HepG2 (cell line): ENCODE data around the gene COASY. TPM values are rescaled to one million over a fixed set of nuclear protein-coding genes. Genes with fewer than 3 reads are reported as not detected.
A peak's percentile ranks its signal among the peaks of the same experiment; 100 is the strongest.

Experiments used
- ARID4A ChIP-seq: sonication (generic); formaldehyde crosslinking; IDR thresholded peaks from 2 replicates; pipeline ENCODE4 v1.5.0; 2020; ENCODE audit warnings: mild to moderate bottlenecking, missing genetic modification reagents, borderline replicate concordance
- DDIT3 ChIP-seq: sonication (generic); formaldehyde crosslinking; IDR thresholded peaks from 2 replicates; pipeline ENCODE4 v1.4.0; 2020; ENCODE audit warnings: mild to moderate bottlenecking, missing genetic modification reagents
- ELF4 ChIP-seq: sonication (generic); formaldehyde crosslinking; IDR thresholded peaks from 2 replicates; pipeline ENCODE4 v1.5.0; 2020; ENCODE audit warnings: missing genetic modification reagents, mild to moderate bottlenecking, moderate library complexity, borderline replicate concordance
- HDAC6 ChIP-seq: fragments of 200-600 bp; sonication (generic); IDR thresholded peaks from 2 replicates; pipeline ENCODE4 v1.7.0; 2017; ENCODE audit warnings: mild to moderate bottlenecking, antibody characterized with exemption, low read length, low read depth
- KLF13 ChIP-seq: sonication (generic); formaldehyde crosslinking; IDR thresholded peaks from 2 replicates; pipeline ENCODE4 v1.4.0; 2020; ENCODE audit warnings: mild to moderate bottlenecking, missing genetic modification reagents
- LCORL ChIP-seq, 2 experiments: fragments of 450-650 bp in 1 of 2; sonication (generic) in 1 of 2; formaldehyde crosslinking in 1 of 2; IDR thresholded peaks; 2 replicates each; pipeline versions ENCODE4 v1.5.0 to v1.6.1; 2017 to 2020; ENCODE audit warnings: antibody characterized with exemption in 1 of 2, missing genetic modification reagents in 1 of 2
- MAF1 ChIP-seq: sonication (generic); formaldehyde crosslinking; IDR thresholded peaks from 2 replicates; pipeline ENCODE4 v1.5.0; 2020; ENCODE audit warnings: missing genetic modification reagents, borderline replicate concordance
- NR2F6 ChIP-seq, 2 experiments: IDR thresholded peaks; 2 replicates each; pipeline ENCODE4 v1.6.1; 2016; ENCODE audit warnings: antibody characterized with exemption in 1 of 2, mild to moderate bottlenecking in 1 of 2
- TBX3 ChIP-seq: fragments of 450-650 bp; IDR thresholded peaks from 2 replicates; pipeline ENCODE4 v1.6.1; 2017; ENCODE audit warnings: antibody characterized with exemption, mild to moderate bottlenecking, inconsistent platforms, borderline replicate concordance
- TSC22D2 ChIP-seq: sonication (generic); formaldehyde crosslinking; IDR thresholded peaks from 2 replicates; pipeline ENCODE4 v1.5.1; 2020; ENCODE audit warnings: missing genetic modification reagents, mild to moderate bottlenecking, borderline replicate concordance
- ZNF468 ChIP-seq: sonication (generic); formaldehyde crosslinking; IDR thresholded peaks from 2 replicates; pipeline ENCODE4 v1.8.0; 2022; ENCODE audit warnings: mild to moderate bottlenecking, moderate library complexity, missing genetic modification reagents
- ZSCAN22 ChIP-seq: sonication (generic); formaldehyde crosslinking; IDR thresholded peaks from 2 replicates; pipeline ENCODE4 v1.4.0; 2020; ENCODE audit warnings: mild to moderate bottlenecking, missing genetic modification reagents
- polyA plus RNA-seq, 8 experiments: library from polyadenylated mRNA; depleted of rRNA in 3 of 8; stranded (reverse) in 7 of 8; unstranded in 1 of 8; fragments of >200 nt; fragmentation: Illumina TruSeq in 4 of 8; extraction: Trizol in 4 of 8; gene quantifications; 2 replicates each; pipeline versions ENCODE4 v1.2.1 to v1.2.3, GENCODE V29; 2011 to 2016; ENCODE audit warnings: low read depth in 4 of 8, missing spikeins in 1 of 8, mixed read lengths in 1 of 8; ENCODE audit not compliant: insufficient read depth in 1 of 8
- total RNA-seq, 5 experiments: library from RNA; depleted of rRNA; stranded (reverse); fragments of >200 nt; fragmentation: Illumina TruSeq; extraction: Trizol; gene quantifications; 2 replicates each; pipeline ENCODE4 v1.2.3, GENCODE V29; 2016; ENCODE audit warnings: low read depth in 1 of 5
- TF ChIP-seq, protein P1 (sequence below): IDR thresholded peaks from 2 replicates; pipeline ENCODE4 v1.6.1; 2016; ENCODE audit warnings: missing compliant biosample characterization, missing genetic modification reagents, borderline replicate concordance
- TF ChIP-seq, protein P2 (sequence below): sonication (generic); formaldehyde crosslinking; IDR thresholded peaks from 2 replicates; pipeline ENCODE4 v1.5.0; 2020; ENCODE audit warnings: missing genetic modification reagents
- TF ChIP-seq, protein P3 (sequence below): sonication (generic); formaldehyde crosslinking; IDR thresholded peaks from 2 replicates; pipeline ENCODE4 v1.5.1; 2020; ENCODE audit warnings: mild to moderate bottlenecking, missing genetic modification reagents, borderline replicate concordance
- TF ChIP-seq, protein P4 (sequence below): sonication (generic); formaldehyde crosslinking; IDR thresholded peaks from 2 replicates; pipeline ENCODE4 v1.4.0; 2020; ENCODE audit warnings: missing genetic modification reagents

The COASY gene
- total and polyA plus RNA-seq, 2 of the 13 experiments (the other 11 are each of a cell fraction or from before 2014, with no cell fraction given), result 90.7 to 125 TPM

GRCh38 chr17:42531455-42532354, 30.2 kb upstream of the COASY start (continued):
- TF ChIP-seq, protein P1, sequence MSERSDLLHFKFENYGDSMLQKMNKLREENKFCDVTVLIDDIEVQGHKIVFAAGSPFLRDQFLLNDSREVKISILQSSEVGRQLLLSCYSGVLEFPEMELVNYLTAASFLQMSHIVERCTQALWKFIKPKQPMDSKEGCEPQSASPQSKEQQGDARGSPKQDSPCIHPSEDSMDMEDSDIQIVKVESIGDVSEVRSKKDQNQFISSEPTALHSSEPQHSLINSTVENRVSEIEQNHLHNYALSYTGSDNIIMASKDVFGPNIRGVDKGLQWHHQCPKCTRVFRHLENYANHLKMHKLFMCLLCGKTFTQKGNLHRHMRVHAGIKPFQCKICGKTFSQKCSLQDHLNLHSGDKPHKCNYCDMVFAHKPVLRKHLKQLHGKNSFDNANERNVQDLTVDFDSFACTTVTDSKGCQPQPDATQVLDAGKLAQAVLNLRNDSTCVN (CRISPR knock-in tag), result peak; percentile 51; the same call in 1 of the 2 replicates
- no peak for TF ChIP-seq KLF13 (CRISPR knock-in tag)
- TF ChIP-seq, protein P2, sequence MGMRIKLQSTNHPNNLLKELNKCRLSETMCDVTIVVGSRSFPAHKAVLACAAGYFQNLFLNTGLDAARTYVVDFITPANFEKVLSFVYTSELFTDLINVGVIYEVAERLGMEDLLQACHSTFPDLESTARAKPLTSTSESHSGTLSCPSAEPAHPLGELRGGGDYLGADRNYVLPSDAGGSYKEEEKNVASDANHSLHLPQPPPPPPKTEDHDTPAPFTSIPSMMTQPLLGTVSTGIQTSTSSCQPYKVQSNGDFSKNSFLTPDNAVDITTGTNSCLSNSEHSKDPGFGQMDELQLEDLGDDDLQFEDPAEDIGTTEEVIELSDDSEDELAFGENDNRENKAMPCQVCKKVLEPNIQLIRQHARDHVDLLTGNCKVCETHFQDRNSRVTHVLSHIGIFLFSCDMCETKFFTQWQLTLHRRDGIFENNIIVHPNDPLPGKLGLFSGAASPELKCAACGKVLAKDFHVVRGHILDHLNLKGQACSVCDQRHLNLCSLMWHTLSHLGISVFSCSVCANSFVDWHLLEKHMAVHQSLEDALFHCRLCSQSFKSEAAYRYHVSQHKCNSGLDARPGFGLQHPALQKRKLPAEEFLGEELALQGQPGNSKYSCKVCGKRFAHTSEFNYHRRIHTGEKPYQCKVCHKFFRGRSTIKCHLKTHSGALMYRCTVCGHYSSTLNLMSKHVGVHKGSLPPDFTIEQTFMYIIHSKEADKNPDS (CRISPR knock-in tag), result no peak
- TF ChIP-seq MAF1 (CRISPR knock-in tag), result peak; percentile 68; the same call in 1 of the 2 replicates
- TF ChIP-seq, protein P3, sequence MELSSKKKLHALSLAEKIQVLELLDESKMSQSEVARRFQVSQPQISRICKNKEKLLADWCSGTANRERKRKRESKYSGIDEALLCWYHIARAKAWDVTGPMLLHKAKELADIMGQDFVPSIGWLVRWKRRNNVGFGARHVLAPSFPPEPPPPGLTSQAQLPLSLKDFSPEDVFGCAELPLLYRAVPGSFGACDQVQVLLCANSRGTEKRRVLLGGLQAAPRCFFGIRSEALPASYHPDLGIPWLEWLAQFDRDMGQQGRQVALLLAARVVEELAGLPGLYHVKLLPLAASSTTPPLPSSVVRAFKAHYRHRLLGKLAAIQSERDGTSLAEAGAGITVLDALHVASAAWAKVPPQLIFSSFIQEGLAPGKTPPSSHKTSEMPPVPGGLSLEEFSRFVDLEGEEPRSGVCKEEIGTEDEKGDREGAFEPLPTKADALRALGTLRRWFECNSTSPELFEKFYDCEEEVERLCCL (CRISPR knock-in tag), result no peak
- no peak for TF ChIP-seq DDIT3 (CRISPR knock-in tag)
- TF ChIP-seq ZNF468 (CRISPR knock-in tag), result 0 out of 2 replicates have a peak, but pooled peaks have one; percentile 10
- TF ChIP-seq LCORL (IDR thresholded peaks at IDR 0.05), result no peak
- TF ChIP-seq LCORL (CRISPR knock-in tag; IDR thresholded peaks at IDR 0.05), result no peak
- no peak for TF ChIP-seq HDAC6
- peak; percentile 59; the same call in 1 of the 2 replicates for TF ChIP-seq NR2F6 (IDR thresholded peaks at IDR 0.05)
- TF ChIP-seq NR2F6 (CRISPR knock-in tag; IDR thresholded peaks at IDR 0.05), result peak; percentile 83
- TF ChIP-seq, protein P4, sequence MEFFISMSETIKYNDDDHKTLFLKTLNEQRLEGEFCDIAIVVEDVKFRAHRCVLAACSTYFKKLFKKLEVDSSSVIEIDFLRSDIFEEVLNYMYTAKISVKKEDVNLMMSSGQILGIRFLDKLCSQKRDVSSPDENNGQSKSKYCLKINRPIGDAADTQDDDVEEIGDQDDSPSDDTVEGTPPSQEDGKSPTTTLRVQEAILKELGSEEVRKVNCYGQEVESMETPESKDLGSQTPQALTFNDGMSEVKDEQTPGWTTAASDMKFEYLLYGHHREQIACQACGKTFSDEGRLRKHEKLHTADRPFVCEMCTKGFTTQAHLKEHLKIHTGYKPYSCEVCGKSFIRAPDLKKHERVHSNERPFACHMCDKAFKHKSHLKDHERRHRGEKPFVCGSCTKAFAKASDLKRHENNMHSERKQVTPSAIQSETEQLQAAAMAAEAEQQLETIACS, result no peak; the same call in 1 of the 2 replicates
- no peak; the same call in 1 of the 2 replicates for TF ChIP-seq ELF4 (CRISPR knock-in tag)
- TF ChIP-seq ZSCAN22 (CRISPR knock-in tag), result no peak
- no peak; the same call in 1 of the 2 replicates for TF ChIP-seq TSC22D2 (CRISPR knock-in tag)
- peak; percentile 8; the same call in 1 of the 2 replicates for TF ChIP-seq ARID4A (CRISPR knock-in tag)
- TF ChIP-seq TBX3, result no peak
